Caco-2 (cell line): ENCODE data around the gene MAP4K4. TPM values are rescaled to one million over a fixed set of nuclear protein-coding genes. Genes with fewer than 3 reads are reported as not detected.

Experiments used
- BruUV-seq: library from RNA; stranded (reverse); fragments of 400-500 nt; replicated peaks from 2 replicates; lab custom pipeline; 2021; lab: Mats Ljungman, UMichigan
- CTCF ChIA-PET: fragments of 300-600 bp; sonication (Branson Sonifier 250); formaldehyde crosslinking; loops from one replicate; lab custom pipeline; 2022; ENCODE audit warnings: antibody characterized with exemption; lab: Charles Lee
- POLR2A ChIA-PET: fragments of 300-600 bp; sonication (Branson Sonifier 250); formaldehyde crosslinking; loops from one replicate; lab custom pipeline; 2022; ENCODE audit warnings: antibody characterized with exemption; lab: Charles Lee
- DNase-seq, 2 experiments: peaks; one replicate each; pipeline versions ENCODE4 v3.0.0 to v3.0.0-alpha.2; 2020 to 2022
- H3K27me3 ChIP-seq: replicated peaks from 2 replicates; pipeline ENCODE4 v1.6.0; 2011; ENCODE audit warnings: low read length; ENCODE audit not compliant: control insufficient read depth, insufficient read depth
- H3K36me3 ChIP-seq: 2 replicates; pipeline ENCODE4 v1.5.1; 2011; ENCODE audit warnings: low read length; ENCODE audit not compliant: control insufficient read depth, insufficient read depth
- H3K4me1 ChIP-seq: fragments of 250-450 bp; sonication (Bioruptor Pico); 2 replicates; pipeline ENCODE4 v1.5.1; 2020; ENCODE audit warnings: mild to moderate bottlenecking
- H3K4me3 ChIP-seq: 2 replicates; pipeline ENCODE4 v1.5.1; 2011; ENCODE audit warnings: low read depth, mild to moderate bottlenecking, control low read depth, low read length
- H3K9me3 ChIP-seq: fragments of 250-450 bp; sonication (Bioruptor Pico); 2 replicates; pipeline ENCODE4 v1.5.1; 2020; ENCODE audit warnings: mild to moderate bottlenecking, moderate library complexity
- H3K27ac Mint-ChIP-seq: one replicate; pipeline ENCODE4 v1.8.0; 2022; ENCODE audit warnings: mixed read lengths; ENCODE audit not compliant: unreplicated experiment
- H3K27me3 Mint-ChIP-seq: one replicate; pipeline ENCODE4 v1.8.0; 2022; ENCODE audit warnings: mixed read lengths; ENCODE audit not compliant: insufficient read depth, unreplicated experiment
- H3K36me3 Mint-ChIP-seq: one replicate; pipeline ENCODE4 v1.8.0; 2022; ENCODE audit warnings: mild to moderate bottlenecking, mixed read lengths; ENCODE audit not compliant: insufficient read depth, unreplicated experiment
- H3K4me1 Mint-ChIP-seq: one replicate; pipeline ENCODE4 v1.8.0; 2022; ENCODE audit warnings: low read depth, mixed read lengths; ENCODE audit not compliant: unreplicated experiment
- H3K4me3 Mint-ChIP-seq: one replicate; pipeline ENCODE4 v1.8.0; 2022; ENCODE audit warnings: mild to moderate bottlenecking, moderate library complexity, mixed read lengths; ENCODE audit not compliant: unreplicated experiment
- H3K9me3 Mint-ChIP-seq: one replicate; pipeline ENCODE4 v1.8.0; 2022; ENCODE audit warnings: mixed read lengths; ENCODE audit not compliant: unreplicated experiment
- CTCF ChIP-seq, 2 experiments: fragments of 200-600 bp in 1 of 2; IDR thresholded peaks; 1 replicate in 1 of 2; 2 replicates in 1 of 2; pipeline versions ENCODE4 v1.5.1 to v1.8.0; 2011 to 2022; ENCODE audit warnings: antibody characterized with exemption in 1 of 2, control low read depth in 1 of 2, inconsistent platforms in 1 of 2, low read depth in 1 of 2, low read length in 1 of 2, mild to moderate bottlenecking in 1 of 2, moderate library complexity in 1 of 2; ENCODE audit not compliant: insufficient read depth in 1 of 2, severe bottlenecking in 1 of 2, unreplicated experiment in 1 of 2
- intact Hi-C: fragments of 100-400 bp; cut with micrococcal nuclease; formaldehyde crosslinking; loops from one replicate; pipeline ENCODE4 v1.10.0; 2022; ENCODE audit not compliant: unreplicated experiment
- total RNA-seq: library from RNA; stranded (reverse); gene quantifications from 2 replicates; pipeline ENCODE4 v1.2.3, GENCODE V29; 2022

The MAP4K4 gene
- total RNA-seq, 1 experiment from 2014 or later, result 257 TPM

DNA sequence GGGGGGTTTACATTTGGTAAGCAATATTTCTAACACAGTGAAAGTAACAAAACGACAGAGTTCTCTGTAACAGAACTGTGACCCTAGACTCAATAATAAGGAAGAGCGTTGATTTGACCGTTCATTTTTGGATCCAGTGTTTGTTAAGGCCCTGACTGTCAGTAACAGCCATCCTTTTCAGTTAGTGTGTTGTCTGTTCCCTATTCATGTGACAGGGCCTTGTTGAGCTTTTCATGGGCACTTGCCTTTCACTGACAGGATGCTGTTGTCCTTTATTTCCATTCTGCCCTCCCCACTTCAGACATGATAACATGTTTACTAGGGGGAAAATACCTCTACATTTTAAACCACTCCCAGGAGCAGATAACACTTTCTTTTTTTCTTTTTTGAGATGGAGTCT lies 45.8 kb downstream of the MAP4K4 start:
- Mint-ChIP-seq H3K9me3 (no peaks in the 10 kb centered on the region), H3K4me1 (peaks cover 59% of the 10 kb centered on the region), H3K27me3 (no peaks in the 10 kb centered on the region), H3K27ac (no peak overlapping the region), H3K36me3 (peaks cover 17% of the 10 kb centered on the region), H3K4me3 (no peak overlapping the region)
- POLR2A ChIA-PET, result no interaction called here
- DNase-seq, result no peak
- Histone ChIP-seq H3K4me1 (peaks cover 74% of the 10 kb centered on the region), H3K36me3 (no peaks in the 10 kb centered on the region), H3K9me3 (no peaks in the 10 kb centered on the region), H3K4me3 (no peak overlapping the region), H3K27me3 (no peaks in the 10 kb centered on the region)
- no TSS peak for BruUV-seq
- CTCF ChIA-PET, result no interaction called here
- intact Hi-C loops, result no loop called here
- TF ChIP-seq CTCF (IDR thresholded peaks at IDR 0.05; ENCODE audit: insufficient read depth in 1 of 2, low read depth in 1 of 2, low read length in 1 of 2, severe bottlenecking in 1 of 2, unreplicated experiment in 1 of 2), result no peak

GRCh38 chr2:101744832-101745231 lies 47.3 kb downstream of the MAP4K4 start:
- Histone ChIP-seq H3K4me3 (no peak overlapping the region), H3K9me3 (no peaks in the 10 kb centered on the region), H3K4me1 (peaks cover 63% of the 10 kb centered on the region), H3K27me3 (no peaks in the 10 kb centered on the region), H3K36me3 (no peaks in the 10 kb centered on the region)
- no peak for DNase-seq
- ChIA-PET POLR2A (interaction anchor here (0.8 kb wide), 1 partner anchor 22 kb away, joined by 24 read pairs; no protein-coding TSS in a partner anchor), CTCF (interaction anchor here (1.2 kb wide), 1 partner anchor 26 kb away, joined by 3 read pairs; no protein-coding TSS in a partner anchor)
- Mint-ChIP-seq H3K9me3 (no peaks in the 10 kb centered on the region), H3K27me3 (no peaks in the 10 kb centered on the region), H3K36me3 (peaks cover 21% of the 10 kb centered on the region), H3K4me3 (no peak overlapping the region), H3K27ac (peak overlapping the region; percentile 63), H3K4me1 (peaks cover 59% of the 10 kb centered on the region)
- no peak for TF ChIP-seq CTCF (IDR thresholded peaks at IDR 0.05; ENCODE audit: insufficient read depth in 1 of 2, low read depth in 1 of 2, low read length in 1 of 2, severe bottlenecking in 1 of 2, unreplicated experiment in 1 of 2)
- intact Hi-C loops, result no loop called here
- BruUV-seq, result no TSS peak

DNA sequence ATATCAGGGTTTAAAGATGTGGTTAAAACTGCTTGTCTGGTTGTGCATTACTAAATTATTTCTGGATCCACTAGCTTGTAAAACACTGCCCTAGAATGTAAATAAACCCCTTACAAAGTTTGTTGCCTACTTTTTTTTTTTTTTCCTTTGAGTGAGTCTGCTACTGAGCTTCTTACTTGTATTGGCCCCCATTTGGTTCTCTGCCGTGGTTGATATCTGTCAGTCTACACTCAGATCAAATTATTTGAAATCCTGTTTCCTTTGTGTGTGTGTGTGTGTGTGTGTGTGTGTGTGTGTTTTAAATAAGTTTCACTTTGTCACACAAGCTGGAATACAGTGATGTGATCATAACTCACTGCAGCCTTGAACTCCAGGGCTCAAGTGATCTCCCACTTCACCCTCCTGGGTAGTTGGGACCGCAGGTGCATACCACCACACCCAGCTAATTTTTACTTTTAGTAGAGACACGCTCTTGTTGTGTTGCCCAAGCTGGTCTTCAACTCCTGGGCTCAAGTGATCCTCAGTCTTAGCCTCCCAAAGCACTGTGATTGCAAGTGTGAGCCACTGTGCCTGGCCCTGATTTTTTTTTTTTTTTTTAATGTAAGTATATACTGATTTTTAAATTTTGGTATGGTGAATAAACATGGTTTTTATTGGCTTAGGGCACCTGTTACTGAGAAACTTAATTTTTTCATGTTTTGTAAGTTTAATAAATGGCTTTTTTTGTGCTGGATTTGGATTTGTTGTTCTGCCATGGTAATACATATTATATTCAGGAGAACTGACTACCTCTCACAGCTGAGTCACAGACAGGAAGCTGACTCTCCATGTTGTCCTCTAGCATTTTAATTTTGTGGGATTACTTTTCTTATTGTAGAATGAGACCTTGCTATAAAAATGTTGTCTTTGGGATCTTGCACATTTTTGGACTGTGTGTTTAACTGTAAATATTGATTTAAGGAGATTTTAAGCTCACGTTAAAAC lies 48.5 kb downstream of the MAP4K4 start:
- POLR2A ChIA-PET, result interaction anchor here (0.7 kb wide), 1 partner anchor 179 kb away, joined by 7 read pairs; no protein-coding TSS in a partner anchor
- Histone ChIP-seq H3K36me3 (no peaks in the 10 kb centered on the region), H3K4me3 (no peak overlapping the region), H3K27me3 (no peaks in the 10 kb centered on the region), H3K4me1 (peaks cover 61% of the 10 kb centered on the region), H3K9me3 (no peaks in the 10 kb centered on the region)
- Mint-ChIP-seq H3K27ac (no peak overlapping the region), H3K36me3 (peaks cover 26% of the 10 kb centered on the region), H3K27me3 (no peaks in the 10 kb centered on the region), H3K4me3 (no peak overlapping the region), H3K9me3 (no peaks in the 10 kb centered on the region), H3K4me1 (peaks cover 56% of the 10 kb centered on the region)
- CTCF ChIA-PET, result interaction anchor here (1.2 kb wide), 1 partner anchor 25 kb away, joined by 3 read pairs; no protein-coding TSS in a partner anchor
- DNase-seq, result no peak
- BruUV-seq, result no TSS peak
- no peak for TF ChIP-seq CTCF (IDR thresholded peaks at IDR 0.05; ENCODE audit: insufficient read depth in 1 of 2, low read depth in 1 of 2, low read length in 1 of 2, severe bottlenecking in 1 of 2, unreplicated experiment in 1 of 2)
- intact Hi-C loops, result no loop called here
